NK-92 (cell line): ENCODE results near the gene EIF2S1.
"Not testable (repeated sequence)": the region's sequence is repeated elsewhere in the genome, so short reads cannot be mapped to it uniquely, and the experiment has no call there.

ENCODE experiments used
- DNase-seq: peaks from one replicate; lab custom pipeline; 2025; ENCODE audit not compliant: unreplicated experiment; lab: John Stamatoyannopoulos, UW

Gene EIF2S1

DNA sequence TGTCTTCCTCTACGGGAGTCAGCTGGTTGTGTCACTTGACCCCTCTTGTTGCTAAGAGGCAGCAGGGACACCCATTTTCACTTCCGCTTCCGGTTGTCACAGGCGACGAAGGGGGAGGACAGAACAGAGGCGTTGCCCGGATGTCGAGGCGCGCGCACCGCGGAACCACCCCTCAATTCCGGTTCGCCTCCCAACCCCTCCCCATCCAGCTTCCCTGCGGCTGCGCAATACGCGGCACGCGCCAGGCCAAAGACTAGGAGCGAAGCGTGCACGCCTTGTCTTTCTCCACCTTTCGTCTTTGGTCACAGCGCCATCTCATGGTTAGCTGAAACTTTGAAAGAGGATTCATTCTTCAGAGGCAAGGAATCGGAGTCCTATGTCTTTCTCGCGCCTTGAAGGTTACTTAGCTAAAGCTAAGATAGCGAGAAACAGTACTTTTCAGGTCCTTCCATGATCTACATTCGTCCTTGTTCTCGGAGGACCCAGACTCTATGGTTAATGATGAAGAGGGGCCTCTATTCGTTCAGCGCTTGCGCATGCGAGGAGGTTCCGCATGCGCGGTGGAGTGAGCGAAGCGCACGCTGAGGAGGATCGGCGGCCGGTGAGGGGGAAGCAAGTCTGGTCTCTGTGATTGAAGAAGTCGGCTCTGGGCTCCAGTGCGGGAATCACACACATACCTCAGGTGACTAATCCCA, at the start of gene EIF2S1, which contains the start of gene ATP6V1D:
Gene EIF2S1 (plus strand): TSS at position 554 of the 695 bp plus-strand sequence. CDS start 4,440 bp downstream, outside the sequence.
Gene ATP6V1D (minus strand): TSS at position 30 of the 695 bp plus-strand sequence. CDS start 106 bp downstream, outside the sequence.
- peak; percentile 91 for DNase-seq

- no peak for DNase-seq
Observed at GRCh38 chr14:67311868-67312267, 48.3 kb upstream of the EIF2S1 start.

- no peak for DNase-seq
Observed at GRCh38 chr14:67313153-67313552, 47.0 kb upstream of the EIF2S1 start.

GRCh38 chr14:67317822-67318221, 42.3 kb upstream of the EIF2S1 start:
- no peak for DNase-seq

DNA sequence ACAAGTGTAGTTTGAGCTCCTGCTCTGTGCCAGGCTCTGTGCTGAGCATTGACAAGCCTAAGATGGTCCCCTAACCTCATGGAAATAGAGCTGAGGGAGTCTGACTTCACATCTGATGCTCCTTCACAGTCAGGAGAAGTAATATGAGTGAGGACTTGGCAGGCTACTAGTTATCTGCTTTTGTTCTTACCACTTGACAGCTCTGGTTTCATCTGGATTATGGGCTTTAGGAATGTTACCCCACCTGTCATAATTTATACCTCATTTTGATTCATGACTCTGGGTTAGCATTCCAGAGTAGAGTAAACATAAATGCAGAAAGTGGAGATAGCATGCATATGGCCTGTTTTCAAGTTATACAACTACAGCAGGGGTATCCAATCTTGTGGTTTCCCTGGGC, 41.0 kb upstream of the EIF2S1 start:
- DNase-seq, result no peak

- DNase-seq, result not testable (repeated sequence)
Observed at GRCh38 chr14:67329666-67330065, 30.5 kb upstream of the EIF2S1 start.

- no peak for DNase-seq
Observed at GRCh38 chr14:67331368-67332125, 28.6 kb upstream of the EIF2S1 start.

DNA sequence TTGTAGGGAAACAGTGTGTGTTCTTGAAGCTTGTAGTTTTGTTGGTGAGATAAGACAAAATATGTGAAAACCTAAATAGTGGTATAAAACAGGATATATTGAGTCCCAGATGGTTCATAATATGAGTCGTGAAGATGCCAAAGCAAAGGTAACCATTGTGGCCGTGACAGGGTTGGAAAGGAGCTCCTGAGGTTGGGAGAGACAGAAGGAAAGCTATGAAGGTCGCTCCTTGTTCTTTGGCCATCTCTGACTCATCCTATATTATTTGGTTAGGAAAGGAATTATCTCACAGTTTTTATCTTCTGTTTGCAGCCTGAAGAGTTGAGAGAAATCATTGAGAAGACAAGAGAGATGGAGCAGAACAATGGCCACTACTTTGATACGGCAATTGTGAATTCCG, 27.7 kb upstream of the EIF2S1 start:
- no peak for DNase-seq

GRCh38 chr14:67335781-67336180, 24.3 kb upstream of the EIF2S1 start:
- DNase-seq, result no peak

DNA sequence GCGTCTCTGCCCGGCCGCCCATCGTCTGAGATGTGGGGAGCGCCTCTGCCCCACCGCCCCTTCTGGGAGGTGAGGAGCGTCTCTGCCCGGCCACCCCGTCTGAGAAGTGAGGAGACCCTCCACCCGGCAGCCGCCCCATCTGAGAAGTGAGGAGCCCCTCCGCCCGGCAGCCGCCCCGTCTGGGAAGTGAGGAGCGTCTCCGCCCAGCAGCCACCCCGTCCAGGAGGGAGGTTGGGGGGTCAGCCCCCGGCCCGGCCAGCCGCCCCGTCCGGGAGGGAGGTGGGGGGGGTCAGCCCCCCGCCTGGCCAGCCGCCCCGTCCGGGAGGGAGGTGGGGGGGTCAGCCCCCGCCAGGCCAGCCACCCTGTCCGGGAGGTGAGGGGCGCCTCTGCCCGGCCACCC, 18.9 kb upstream of the EIF2S1 start:
- not testable (repeated sequence) for DNase-seq

DNA sequence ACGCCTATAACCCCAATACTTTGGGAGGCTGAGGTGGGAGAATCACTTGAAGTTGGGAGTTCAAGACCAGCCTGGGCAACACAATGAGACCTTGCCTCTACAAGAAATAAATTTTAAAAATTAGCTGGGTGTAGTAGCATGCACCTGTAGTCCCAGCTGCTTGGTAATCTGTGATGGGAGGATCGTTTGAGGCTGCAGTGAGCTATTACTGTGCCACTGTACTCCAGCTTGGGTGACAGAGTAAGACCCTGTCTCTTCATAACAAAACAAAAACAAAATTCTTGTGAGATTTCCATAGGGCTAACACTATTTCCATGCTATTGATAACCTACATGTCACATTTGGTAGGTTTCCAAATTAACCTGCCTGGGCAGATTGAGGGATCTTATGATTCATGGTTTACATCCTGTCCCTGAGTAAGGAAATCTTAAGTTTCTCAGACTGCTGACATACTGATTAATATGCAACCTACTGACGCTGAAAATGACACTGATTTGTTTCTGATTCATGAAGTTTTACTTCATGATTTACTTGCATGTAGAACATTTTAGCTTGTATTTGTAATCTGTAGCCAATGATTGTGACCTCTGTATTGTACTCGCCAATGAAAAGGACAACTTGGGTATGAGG, 16.4 kb upstream of the EIF2S1 start:
- DNase-seq, result no peak

DNA sequence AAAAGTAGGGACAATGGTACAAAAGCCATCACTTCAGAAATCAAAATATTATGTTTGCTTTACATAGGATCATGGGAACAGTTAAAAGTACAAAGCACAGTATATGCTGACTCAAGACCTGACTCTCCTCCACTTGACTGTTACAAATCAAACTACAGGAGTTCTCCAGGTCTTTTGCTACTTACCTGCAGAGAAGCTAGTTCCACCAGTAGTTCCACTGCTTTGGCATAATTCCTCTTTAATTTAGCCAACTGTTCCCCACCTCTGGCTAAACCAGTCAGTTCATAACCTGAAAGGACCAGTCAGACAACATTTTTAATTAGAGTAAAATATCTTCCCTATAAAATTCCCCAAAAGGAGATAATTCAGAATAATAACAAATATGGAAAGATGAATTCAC, 14.5 kb upstream of the EIF2S1 start:
- DNase-seq, result no peak

- no peak for DNase-seq
Observed at GRCh38 chr14:67352055-67352454, 8.1 kb upstream of the EIF2S1 start.

DNA sequence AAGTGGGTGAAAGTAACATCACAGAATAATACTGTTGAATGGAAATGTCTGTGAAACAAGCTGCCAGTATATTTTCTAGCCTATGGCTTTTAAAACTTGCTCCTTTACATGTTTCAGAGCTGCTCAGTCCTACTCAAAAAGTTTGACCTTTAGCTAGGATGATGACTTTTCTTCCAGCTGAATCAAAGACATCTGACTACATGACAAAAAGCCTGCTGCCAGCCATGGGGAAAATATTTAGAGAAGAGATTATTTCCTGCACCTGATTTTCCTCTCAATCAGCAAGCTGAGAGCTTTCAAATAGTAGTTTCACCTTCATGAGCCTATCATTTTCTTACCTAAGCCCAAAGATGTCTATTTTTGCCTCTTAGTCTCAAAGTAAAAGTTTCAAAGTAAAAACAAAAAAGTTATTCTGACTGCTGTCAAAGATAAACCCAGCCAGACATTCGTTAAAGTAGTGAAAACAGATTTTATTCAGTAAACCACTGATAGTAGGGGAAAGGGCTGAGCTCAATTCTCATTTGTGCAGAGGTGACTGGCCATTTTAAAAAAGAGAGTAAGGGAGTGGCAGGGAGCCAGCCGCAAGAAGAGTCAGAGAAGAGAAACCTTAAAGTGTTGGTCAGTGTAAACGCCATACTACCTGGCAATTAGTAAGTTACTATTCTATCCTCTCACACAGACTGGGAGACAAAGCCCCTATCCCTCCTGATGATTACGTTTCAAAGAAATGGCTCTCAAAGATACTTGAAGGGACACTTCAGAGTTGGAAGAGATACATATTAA, 2.8 kb upstream of the EIF2S1 start:
- DNase-seq, result no peak

- DNase-seq, result no peak
Observed at GRCh38 chr14:67357969-67358354, 2.2 kb upstream of the EIF2S1 start.

DNA sequence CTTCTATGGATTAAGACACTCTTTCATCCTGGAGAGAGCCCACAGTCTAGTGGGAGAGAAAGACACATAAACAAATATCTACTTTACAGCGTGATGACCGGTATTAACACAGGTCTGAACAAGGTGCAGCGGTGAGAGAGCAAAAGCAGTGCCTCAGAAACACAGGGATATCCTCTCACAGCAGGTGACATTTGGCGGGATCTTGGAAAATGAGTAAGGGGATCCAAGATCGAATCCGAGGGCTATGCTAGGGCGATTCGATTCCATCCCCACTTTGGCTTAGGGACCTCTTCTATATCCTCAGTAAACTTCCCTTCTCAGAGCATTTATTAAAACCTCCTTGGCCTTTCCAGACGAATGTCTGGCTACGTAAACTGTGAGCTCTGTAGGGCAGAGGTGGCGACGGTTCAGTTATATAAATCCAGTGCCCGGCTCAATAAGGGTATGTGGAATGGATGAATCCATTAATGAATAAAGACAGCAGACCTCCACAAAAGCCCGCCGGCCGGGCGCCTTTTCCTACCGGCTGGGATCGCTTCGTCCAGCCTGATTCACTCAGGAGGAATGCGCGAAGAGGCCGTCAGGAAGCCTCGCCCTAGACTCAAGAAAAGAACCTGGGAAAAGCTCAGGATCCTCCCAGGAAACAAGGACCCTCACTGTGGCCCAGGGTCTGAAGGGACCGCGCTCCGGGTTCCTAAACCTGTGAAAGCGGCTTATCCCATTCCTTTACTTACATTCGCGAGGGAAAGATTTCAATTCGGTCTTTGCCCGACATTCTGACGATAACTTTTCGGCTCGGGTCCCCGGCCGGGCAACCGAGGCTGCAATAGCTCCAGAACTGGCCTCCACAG, 979 bp upstream of the EIF2S1 start:
- DNase-seq, result no peak

- DNase-seq, result no peak
Observed at GRCh38 chr14:67360470-67361206, 510 bp downstream of the EIF2S1 start.

DNA sequence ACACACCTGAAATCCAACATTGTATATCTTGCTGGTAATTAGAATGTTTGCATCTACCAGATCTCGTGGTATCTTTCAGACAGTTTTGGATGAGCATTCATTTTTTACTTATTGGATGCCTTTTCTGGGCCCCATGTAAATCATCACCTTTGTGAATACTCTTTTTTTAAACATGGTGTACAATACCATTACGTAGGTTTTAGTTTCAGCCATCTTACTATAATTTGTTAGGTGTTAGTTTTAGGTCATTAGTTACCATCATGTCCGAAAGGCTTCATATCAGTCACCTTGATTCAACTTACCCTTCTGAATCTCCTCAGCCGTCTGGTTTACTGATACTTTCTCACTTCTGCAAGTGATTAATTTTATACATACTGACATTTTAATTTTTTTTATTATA, 5.3 kb downstream of the EIF2S1 start:
- no peak for DNase-seq

DNA sequence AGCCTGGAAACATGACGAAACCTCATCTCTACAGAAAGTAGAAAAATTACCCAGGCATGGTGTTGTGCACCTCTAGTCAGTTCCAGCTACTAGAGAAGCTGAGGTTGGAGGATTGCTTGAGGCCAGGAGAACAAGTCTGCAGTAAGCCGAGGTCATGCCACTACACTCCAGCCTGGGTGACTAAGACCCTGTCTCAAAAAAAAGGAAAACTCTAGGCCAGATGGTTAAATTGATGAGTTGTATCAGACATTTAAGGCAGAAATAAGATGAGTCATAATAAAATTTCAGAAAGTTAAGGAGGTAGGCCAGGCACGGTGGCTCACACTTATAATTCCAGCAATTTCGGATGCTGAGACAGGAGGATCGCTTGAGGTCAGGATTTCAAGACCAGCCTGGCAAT, 10.7 kb downstream of the EIF2S1 start:
- no peak for DNase-seq
